HG02973 (cell line): ENCODE data around the gene SQSTM1.
A peak's percentile ranks its signal among the peaks of the same experiment; 100 is the strongest.
"Not testable (repeated sequence)": the region's sequence is repeated elsewhere in the genome, so short reads cannot be mapped to it uniquely, and the experiment has no call there.

ENCODE experiments used
- ATAC-seq: cut with Tn5 transposase; IDR thresholded peaks from one replicate; pipeline ENCODE4 v1.9.1; 2021; ENCODE audit warnings: moderate library complexity; ENCODE audit not compliant: unreplicated experiment

SQSTM1 gene

DNA sequence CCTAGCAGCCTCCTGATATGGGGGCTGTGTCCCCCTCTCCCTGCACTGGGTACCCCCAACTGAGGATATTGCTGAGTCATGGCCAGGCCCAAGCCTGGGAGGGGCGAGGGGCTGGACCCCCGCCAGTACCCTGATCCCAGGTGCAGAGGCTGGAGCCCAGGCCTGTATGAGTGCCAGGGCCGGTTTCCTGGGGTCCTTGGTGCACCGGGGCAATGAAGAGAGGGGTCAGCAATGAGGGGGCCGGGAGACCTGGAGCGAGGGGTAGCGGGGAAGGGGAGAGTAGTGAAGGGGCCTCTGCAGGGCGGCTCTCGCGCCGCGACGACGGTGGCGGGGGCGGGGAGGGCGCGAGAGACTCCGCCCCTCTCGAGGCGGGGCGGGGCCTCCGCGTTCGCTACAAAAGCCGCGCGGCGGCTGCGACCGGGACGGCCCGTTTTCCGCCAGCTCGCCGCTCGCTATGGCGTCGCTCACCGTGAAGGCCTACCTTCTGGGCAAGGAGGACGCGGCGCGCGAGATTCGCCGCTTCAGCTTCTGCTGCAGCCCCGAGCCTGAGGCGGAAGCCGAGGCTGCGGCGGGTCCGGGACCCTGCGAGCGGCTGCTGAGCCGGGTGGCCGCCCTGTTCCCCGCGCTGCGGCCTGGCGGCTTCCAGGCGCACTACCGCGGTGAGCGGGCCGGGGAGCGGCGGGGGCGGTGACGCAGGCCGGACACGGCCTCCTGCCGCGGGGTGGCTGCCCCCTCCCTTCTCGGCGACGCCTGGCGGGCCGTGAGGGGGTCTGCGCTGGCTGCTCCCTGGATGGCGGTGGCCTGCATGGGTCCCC, at the start of gene SQSTM1:
Gene SQSTM1, plus strand, starts transcription at position 423 of the 815 bp plus-strand sequence. Its CDS starts 32 bp downstream, at position 455.
- ATAC-seq = peak; percentile 35

DNA sequence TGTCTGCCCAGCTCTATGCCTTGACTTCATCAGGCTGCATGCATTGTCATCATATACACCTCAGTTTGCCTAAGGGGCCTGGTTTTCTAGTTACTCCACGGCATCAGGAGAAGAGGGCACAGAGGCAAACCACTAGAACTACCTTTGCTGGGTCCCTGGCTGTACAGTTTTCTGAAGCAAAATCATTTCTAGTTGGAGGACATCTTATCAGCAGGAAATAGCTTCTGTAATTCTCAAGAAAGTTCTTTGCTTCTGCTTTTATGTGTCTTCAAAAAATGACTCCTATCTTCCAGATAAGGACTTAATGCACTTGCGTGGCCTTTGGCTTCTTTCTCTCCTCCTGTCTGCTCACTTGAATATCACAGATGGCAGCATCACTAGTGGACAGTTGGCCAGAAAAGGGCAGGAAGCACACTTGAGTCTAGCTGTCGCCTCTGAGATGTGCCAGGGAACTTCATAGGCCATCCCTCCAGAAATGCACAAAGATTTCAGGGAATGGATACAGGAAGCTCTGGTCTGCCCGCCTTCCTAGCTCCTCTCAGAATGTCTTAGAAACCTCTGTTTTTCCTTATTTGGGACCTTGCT, 49.3 kb upstream of the SQSTM1 start:
- ATAC-seq = no peak

DNA sequence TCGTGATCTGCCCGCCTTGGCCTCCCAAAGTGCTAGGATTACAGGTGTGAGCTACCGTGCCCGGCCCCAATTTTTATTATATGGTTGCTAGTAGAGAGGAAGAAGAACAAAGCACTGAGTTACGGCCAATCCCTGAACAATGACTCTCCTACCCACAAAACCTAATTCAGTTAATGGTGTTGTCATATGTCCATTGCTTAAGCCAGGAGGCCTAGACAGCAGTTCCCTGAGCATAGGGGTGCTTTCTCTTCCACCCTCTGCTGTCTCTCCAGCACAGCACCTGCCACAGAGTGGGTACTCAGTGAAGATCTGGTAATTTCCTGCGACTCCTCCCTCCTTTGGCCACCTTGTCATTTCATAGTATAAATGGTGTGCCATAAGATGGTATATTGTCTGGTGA, 48.4 kb upstream of the SQSTM1 start:
- ATAC-seq = no peak

DNA sequence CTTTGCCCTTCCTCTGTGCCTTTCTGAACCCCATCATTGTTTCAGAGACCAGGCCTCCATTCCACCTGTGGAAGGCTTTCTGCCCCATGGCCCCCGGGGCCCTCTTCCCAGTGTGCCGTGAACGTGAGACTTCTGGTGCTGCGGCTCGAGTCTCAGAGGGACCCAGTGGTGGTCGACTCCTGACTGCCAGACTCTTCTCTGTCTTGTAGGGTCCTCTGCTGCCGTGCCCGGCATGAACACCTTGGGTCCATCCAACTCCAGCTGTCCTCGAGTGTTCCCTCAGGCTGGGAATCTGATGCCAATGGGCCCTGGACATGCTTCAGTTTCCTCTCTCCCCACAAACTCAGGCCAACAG, 47.0 kb upstream of the SQSTM1 start:
- no peak for ATAC-seq

DNA sequence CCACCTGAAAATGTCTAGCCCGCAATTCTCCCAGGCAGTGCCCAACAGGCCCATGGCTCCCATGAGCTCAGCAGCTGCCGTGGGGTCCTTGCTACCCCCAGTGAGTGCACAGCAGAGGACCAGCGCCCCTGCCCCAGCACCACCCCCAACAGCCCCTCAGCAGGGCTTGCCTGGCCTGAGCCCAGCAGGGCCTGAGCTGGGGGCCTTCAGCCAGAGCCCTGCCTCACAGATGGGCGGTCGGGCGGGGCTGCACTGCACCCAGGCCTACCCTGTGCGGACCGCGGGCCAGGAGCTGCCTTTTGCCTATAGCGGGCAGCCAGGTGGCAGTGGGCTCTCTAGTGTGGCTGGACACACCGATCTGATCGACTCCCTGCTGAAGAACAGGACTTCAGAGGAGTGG, 46.3 kb upstream of the SQSTM1 start:
- ATAC-seq = no peak

DNA sequence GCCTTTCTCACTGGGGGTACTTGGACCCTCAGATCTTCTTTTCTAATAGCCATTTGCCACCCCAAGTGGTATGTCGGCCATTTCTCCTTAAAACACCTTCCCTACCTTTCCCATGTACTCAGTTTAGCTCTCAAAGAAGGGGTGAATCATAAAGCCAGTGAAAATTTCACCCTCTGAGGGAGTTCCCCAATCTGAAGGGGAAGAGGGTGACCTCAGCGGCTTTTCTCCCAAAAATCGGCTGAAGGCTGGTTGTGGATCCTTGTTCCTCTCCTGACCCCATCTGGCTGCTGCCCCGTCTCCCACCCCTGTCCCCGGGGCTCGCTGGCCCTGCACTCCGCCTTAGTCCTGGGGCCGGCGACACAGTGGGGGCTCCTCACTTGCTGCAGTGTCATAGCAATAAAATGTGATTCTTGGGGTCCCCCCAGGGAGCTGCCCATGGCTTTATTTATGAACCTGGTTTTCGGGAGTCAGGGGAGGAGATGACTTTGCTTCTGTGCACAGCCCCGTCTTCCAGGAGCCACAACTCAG, 44.2 kb upstream of the SQSTM1 start:
- no peak for ATAC-seq

DNA sequence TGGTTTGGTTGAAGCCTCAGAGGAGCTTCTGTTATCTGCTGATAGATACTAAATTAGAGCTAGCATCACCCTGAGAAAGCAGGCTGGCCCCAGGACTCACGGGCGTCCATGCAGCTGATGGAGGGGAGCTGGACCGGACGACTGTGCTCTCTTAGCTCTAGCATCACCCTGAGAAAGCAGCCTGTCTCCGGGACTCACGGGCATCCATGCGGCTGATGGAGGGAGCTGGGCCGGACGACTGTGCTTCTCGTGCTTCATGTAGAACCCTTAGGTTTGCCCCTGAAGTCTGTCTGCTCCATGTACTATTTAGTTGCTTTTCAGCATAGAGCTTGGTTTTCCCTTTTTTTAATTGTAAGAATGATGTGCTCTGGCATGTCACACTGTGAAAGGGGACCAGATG, 43.2 kb upstream of the SQSTM1 start:
- ATAC-seq = no peak

DNA sequence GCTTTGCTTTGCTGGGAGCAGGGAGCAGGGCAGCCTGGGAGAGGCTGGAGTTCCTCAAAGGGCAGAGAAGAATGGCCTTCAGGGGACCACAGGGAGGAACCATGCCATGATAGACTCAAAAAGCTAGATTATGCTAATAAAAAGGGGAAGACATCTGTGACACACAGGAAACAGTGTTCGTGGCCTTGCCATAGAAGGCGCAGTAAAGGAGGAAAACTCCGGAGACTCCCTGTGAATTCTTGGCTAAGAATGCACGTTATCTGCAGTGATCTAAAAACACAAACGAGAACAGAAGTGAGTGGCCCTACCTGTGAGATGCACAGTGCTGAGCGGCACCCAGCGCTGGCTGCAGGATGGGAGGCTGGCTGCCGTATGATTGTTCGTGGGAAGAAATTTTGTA, 42.8 kb upstream of the SQSTM1 start:
- ATAC-seq = no peak

DNA sequence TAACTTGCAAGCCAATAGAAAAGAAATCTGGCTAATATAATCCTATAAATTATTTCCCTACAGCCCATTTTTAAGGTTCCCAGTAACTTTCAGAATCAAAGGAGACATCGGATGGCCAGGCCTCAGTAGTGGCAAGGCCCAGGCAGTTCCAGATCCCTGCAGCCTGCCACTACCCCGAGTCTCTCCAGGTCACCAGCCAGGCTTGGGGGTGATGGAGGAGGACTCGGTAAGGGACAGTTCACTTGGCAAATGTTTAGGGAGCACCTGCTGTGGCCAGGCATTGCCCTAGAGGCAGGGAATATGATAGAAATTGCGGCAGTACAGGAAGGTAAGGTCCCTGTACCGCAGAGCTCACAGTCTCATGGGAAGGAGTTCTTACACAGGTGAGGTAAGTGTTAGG, 42.1 kb upstream of the SQSTM1 start:
- no peak for ATAC-seq

DNA sequence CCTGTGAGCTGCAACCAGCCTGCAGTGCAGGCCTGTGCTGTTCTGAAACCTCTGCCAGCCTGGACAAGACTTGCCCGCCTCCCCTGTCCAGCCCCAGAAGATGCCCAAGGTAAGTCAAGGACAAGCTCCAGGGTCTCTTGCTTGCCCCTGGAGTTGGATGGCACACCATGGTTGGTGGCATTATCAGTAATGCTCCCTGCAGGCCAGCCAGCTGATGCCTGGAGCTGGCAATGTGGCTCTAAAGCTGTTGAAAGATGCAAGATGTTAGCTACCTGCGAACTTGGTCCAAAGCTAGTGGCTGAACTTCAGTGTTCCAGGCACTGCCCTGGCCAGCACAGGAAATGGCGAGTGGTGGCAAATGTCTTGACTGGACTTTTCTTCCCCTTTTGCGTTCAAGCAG, 40.9 kb upstream of the SQSTM1 start:
- ATAC-seq = no peak

DNA sequence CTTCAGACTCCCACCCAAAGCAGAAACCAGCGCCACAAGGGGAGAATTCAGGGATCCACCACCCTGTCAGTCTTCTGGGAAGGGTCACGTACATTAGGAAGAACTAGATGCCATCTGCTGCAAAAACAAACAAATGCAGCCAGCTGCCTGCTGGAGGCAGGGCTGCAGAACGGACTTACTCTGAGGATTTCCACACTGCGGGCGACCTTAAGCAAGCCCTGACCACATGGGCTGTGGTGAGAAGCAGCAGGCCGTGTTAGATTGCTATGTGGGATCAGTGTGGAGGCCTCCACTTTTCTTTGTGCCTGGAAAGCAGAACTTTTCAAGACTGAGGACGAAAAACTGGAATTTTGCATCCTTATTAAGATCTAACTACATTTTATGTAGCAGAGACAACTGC, 40.3 kb upstream of the SQSTM1 start:
- no peak for ATAC-seq

DNA sequence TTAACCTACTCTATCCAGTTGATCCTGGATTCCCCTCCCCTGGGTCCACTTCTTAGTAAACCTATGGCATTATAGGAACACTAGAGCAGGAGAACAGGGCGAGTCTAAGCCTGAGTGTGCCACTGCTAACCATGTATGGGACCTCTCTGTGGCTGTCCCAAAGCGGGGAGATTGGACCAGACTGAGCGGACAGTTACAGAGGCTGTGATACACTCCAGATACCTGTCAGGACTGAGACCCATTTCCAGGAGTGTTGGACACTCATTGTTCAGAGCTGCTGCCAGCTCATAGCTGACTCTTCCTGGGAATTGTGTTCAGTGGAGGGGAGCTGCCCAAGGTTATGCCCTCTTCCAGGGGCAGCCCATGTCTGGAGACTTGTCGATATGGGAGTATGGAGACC, 38.9 kb upstream of the SQSTM1 start:
- no peak for ATAC-seq

DNA sequence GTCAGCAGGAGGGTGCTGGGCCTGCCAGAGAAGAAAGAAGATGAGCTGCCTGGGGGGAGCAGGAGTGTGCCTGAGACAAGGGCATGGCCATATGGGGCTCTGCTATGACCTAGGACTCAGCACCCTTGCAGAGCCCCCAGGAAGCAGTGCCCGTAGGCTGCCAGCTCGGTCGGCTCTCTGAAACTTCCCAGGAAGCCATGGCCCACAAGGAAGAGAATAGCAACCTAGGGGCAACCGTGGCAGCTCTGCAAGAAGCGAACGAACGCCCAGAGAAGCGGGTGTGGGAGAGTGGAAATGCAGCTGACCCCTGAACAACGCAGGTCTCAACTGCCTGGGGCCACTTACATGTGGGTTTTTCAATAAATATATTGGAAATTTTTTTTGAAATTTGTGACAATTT, 37.6 kb upstream of the SQSTM1 start:
- no peak for ATAC-seq

DNA sequence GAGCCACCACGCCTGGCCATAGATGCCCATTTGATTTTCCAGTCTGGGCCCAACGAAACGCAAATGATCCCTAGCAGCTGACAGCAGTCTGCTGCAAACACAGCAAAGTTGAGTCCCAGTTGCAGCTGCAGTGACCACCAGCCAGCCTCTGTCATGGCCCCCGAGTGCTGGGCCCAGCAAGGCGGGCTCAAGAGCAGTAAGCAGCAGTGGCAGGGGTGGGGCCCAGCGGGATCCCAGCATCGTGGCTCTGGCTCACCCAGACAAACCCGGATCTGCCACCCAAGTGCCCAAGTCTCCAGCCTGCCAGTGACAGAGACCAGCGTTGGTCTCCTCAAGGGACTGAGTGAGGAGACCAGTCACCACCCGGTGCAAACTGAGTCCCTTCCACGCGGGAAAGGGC, 33.8 kb upstream of the SQSTM1 start:
- no peak for ATAC-seq

DNA sequence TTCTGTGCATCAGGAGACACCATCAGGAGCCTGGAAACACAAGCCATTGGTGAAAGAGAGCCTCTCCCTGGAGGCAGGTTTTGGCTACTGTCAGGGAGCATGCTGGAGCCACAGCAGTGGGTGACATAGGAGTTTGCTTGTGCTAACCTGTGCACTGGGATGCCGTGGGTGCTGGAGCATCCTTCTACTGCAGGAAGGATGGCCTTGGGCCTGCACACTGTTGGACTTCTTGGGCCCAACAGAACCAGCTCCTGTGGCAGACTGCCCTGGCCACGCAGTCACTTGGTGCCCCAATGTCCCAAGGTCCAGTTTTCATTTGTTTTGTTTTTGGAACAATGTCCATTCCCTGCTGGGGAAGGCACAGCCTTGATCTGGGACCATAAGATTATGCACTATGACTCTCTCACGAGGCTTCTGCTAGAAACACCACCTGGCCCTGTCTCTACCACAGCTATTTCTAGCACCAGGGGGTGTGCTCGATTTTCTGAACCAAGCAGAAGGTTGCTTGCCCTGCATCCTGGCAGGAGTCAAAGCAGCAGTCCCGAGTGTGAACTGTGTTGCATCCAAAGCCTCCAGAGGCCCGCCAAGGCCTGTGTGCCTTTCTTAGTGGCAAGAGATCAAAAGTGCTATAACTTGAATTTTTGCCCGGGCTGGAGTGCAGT, 32.4 kb upstream of the SQSTM1 start:
- no peak for ATAC-seq

DNA sequence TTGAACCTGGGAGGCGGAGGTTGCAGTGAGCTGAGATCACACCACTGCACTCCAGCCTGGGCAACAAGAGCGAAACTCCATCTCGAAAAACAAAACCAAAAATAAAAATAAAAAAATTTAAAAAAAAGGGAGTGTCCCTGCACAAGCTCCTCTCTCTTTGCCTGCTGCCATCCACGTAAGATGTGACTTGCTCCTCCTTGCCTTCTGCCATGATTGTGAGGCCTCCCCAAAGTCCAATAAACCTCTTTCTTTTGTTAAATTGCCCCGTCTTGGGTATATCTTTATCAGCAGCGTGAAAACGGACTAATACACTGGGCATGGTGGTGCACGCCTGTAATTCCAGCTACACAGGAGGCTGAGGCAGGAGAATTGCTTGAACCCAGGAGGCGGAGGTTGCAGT, 31.4 kb upstream of the SQSTM1 start:
- ATAC-seq = not testable (repeated sequence)

DNA sequence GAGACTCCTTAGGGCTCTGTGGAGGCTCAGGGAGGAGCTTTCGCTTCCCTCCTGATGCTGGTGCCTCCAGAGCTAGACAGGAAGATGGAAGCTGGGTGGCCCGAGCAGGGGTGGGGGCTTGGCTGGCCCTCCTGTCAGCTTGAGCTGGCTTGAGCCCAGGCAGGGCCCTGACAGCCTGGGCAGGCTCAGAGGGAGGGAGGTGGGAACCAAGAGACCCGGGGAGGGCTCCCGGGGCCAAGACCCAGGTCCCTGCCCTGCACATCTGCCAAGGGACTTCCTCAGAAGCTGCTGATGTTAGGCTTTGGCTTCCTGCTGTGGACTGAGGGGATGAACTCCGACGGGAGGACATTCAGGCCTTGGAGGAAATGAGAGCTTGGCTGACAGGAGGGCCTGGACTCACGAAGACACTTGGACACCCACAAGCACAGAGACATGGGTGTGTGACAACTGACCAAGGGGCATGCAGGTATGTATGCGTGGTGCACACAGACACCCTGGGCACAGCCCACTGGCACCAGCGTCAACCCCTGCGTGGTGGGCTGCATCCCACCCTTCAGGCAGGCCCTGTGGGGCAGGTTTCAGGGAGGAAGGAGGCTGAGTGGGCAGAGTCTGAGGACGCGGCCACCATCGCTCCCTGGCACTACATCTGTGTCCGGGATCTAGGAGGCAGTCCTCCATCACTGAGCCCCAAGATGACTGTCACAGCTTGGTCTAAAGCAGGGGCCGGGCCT, 28.7 kb upstream of the SQSTM1 start:
- ATAC-seq = no peak

DNA sequence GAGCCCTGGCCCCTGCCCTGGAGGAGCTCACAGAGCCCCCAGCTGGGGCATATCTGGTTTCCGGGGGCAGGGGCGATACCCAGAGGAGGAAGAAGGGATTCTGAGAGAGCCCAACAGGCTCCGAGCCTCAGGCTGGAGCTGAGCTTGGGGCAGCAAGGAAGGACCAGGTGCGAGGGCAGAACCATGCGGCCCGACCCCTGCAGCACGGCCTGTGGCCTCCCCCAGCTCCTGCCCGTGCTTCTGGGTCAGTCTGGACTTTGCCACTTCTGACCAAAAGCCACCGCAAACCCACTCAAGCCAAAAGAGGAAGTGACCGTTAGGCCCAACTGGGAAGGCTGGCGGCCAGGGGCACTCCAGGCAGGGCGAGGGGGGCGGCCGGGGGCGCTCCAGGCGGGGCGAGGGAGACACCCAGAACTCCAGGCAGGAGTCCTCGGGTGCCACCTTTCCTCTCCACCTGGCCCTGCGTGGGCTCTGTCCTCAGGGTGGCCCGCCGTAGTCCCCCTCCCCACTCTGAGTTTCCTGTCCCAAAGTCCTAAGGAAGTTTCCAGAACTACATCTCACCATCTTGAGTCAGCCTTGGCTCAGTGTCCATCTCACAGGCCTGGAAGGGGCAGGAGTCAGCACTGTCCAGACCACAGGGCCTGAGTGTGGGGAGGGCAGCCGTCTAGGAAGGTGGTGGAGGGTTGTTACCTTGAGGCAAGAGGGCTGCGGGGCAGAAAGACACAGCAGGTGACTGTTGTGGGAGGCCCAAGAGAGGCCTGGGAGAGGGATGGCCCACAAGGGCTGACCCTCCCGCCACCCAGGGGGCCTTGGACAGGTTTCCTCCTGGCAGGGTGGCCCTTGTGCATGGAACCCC, 27.9 kb upstream of the SQSTM1 start:
- ATAC-seq = no peak

DNA sequence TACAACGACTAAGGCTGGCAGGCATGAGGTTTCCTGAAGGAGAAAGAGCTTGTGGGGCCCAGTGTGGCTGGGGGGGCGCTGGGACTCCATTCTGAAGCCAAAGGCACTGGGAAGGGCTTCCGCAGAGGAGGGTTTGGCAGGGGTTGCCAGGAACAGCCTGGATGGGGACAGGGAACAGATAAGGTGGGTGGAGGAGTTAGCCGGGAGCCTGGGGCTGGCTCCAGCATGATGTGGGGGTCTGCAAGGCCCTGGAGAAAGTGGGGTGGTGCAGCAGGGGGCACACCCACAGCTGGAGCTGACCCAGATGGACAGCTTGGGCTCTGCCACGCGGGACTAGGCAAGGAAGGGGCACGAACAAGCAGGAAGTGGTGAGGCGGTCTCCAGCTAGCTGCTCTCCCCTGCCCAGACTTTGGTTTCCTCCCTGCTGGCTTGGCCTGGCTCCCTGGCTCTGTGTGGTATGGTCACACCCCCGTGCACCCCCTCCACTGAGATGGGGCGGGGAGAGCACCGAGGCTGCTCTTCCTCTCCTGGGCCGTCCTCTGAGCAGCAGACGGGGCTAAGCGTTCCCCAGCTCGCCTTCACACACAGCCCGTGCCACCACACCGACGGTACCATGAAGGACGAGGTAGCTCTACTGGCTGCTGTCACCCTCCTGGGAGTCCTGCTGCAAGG, 27.1 kb upstream of the SQSTM1 start, which contains the start of gene LTC4S:
Gene LTC4S, plus strand, starts transcription at position 519 of the 672 bp plus-strand sequence. Its CDS starts 95 bp downstream, at position 614.
- no peak for ATAC-seq

DNA sequence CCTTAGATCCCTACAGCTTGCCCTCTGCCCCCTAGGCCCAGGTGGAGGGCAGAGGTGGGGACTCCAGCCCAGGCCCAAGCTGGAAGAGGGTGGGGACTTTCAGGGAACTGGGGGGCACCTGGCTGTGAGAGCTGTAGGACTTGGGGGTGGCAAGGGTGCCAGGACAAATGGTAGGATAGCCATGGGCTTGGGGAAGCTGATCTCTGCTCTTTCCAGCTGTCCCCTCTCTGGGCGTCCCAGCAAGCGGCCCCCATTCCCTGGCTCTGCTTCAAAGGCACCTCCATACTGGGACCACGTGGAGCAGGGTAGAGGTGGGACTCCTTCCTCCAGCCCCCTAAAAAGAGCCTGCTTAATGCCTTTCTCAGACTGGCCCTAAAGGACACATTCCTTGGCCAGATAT, 26.5 kb upstream of the SQSTM1 start:
- ATAC-seq = no peak
